GM21390 (cell line): Measurements from ENCODE around the gene GFM1.
"Not testable (repeated sequence)": the region's sequence is repeated elsewhere in the genome, so short reads cannot be mapped to it uniquely, and the experiment has no call there.

ENCODE experiments used
- ATAC-seq: cut with Tn5 transposase; IDR thresholded peaks from one replicate; pipeline ENCODE4 v1.9.1; 2021; ENCODE audit not compliant: unreplicated experiment

Gene GFM1

DNA sequence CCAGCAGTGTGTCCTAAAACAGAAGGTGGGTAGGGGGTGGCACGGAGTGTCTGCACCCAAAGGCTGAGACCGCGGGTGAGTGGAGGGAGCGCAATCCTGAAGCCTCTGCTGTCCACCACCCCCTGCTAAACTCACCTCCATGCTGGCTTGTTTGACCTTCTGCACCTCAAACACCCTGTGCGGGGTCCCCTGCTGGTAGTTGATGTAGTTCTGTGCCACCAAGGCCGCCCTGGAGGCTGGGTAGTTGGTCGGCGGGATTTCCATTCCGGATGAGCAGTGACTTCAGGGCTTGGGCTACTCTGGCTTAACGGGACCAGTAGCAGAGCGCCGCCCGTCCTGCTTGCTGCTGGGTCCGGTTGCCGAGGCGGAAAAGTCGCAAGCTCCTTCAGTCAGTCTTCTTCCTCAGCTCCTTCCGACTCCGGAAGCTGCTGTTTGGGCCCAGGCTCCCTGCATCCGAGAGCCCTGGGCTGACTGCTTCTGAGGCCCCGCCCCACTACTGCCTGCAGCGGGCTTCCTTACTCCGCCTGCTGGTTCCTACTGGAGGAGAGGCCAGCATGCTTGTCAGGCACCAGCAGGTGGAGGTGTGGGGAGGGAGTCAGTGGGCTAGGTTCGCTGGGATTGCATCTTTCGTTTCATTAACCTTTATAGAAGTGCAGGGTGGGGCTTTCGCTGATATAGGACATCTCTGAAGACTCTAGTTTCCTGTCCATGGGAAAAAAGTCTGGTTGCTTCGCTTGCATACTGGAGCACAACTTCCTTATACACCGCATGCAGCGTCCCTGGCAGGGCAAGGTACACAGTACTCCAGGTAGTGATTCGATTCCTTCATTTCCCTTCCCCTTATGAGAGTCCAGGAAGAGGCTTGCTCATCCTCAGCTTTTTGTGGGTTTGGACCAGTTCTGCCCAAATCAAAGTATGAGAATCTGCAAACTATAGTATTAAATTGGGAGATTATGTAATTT, 28.2 kb downstream of the GFM1 start, which contains the start of gene LXN:
TSS of gene LXN (minus strand) at position 434 of the 962 bp plus-strand sequence. CDS start at position 264, 170 bp downstream.
- ATAC-seq = peak; percentile 100

DNA sequence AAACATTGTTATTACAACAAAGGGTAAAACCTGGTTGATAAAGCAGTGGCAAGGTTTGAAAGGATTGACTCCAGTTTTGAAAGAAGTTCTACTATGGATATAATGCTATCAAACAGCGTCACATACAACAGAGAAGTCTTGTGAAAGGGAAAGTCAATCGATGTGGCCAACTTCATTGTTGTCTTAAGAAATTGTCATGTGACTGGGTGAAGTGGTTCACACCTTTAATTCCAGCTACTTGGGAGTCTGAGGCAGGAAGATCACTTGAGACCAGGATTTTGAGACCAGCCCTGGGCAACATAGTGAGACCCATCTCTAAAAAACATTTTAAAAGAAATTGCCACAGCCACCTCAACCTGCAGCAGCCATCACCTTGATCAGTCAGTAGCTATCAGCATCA, 34.4 kb downstream of the GFM1 start:
- ATAC-seq = no peak

DNA sequence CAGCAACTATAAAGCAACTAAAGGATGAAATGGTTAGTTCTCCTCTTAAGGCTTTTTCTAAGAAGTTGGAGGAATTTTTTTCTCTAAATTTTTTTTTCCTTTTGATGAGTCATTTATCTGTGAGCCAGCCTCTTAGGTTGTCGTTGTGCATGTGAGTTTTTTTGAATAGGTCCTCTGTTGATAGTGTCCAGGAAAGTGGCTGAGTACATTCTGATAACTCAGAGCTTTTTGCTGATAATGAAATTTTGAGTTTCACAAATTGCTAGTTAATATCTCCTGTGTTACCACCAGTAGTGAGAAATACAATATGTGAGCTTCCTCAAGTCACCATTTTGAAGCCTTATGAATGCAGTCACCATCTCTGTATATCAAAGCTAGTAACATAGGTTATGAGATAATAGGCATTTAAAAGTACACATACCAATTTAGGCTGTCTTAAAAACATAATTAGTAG, 35.2 kb downstream of the GFM1 start:
- ATAC-seq = no peak

DNA sequence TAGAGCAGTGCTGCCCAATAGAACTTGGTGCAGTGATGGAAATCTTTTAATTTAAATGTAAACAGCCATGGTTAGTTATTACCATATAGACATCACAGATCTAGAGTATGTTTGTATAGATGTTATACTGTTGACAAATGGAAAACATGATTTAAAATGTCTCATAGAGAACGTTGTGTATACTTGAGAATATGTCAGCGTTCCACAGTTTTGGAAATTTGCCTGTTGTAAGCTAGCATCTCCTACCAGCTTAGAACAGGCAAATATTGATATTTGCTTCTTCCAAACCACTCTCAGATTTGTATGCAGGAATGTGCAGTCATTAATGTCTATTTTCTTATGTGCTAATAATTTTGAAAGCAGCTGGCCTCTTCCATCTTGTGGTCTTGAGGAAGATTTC, 36.5 kb downstream of the GFM1 start:
- no peak for ATAC-seq

DNA sequence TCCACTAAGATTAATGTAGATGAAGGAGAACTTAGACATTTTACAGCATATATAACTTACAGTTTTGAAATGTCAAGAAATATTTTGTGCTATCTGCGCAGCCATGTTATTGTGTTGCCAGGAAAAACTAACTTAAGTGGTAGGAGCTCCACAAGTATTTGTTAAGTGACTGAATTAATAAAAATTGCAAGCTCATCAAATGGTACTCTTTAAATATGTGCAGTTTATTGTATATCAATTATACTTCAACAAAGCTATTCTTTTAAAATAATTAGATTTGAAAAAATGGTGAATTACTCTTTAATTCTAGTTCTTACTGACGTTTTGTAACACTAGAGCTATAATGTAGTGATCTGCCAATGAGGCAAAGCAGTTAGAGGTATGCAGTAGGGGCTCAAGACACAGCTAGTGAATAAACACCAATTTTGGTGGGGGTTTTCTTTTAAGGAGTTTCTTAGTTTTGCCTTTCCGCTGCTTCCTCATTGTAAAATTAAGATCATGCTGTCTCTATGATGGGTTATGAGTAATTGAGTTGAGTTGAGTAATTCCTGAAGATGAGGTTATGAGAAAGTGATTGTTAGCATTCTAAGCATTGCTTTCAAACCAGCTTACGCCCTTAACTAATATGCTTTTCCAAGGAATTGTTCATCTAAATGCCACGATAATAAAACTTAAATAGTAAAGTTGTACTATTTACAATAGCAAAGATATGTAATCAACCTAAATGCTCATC, 39.1 kb downstream of the GFM1 start:
- ATAC-seq = no peak

DNA sequence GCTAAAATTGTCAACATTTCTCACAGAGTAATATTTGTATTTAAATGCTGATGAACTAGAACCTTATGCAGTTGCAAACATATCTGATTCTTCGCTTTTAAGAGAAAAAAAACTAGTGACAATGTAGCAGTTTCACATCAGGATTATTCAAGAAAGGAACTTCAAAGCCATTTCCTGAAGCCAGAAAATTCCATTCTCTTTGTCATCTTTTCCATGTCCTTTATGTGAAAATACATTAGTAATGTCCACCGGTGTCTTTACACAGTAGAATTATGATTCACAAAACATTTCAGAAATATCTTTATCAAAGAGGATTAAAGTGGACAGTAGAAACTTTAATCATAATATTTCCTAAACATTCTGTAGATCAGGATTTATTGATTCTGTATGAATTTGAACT, 40.8 kb downstream of the GFM1 start:
- ATAC-seq = no peak

DNA sequence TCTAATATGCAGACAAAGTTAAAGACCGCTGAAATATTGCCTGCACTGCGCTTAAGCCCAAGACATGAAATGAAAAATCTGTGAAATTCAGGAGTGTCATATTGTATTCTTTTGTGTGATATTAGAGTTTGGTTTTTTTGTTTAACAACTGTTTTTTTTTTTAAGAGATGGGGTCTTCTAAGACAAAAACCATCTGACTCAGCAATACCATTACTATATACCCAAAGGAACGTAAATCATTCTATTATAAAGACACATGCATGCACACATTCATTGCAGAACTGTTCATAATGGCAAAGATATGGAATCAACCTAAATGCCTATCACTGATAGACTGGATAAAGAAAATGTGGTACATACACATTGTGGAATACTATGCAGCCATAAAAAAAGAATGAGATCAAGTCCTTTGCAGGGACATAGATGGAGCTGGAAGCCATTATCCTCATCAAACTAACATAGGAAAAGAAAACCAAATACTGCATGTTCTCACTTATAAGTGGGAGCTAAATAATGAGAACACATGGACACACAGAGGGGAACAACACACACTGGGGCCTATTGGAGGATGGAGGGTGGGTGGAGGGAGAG, 49.6 kb downstream of the GFM1 start:
- ATAC-seq = not testable (repeated sequence)

DNA sequence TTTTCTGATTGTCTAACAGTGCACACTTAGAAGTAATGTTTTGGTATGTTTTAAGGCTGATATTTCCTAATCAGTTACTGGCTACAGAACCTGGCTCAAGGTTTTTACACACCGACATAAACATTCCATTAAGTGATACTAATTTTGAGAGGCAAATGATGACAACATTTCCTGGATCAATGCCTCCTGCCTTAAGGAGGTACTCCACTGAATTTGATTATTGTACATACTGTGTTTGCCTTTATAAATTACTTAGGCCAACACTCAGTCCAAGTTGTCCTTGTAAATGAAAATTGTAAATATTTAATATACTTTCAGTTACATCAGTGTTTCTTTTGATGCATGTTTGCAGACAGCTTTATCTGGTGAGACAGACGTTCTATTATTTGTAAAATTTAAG, 52.3 kb downstream of the GFM1 start:
- no peak for ATAC-seq

DNA sequence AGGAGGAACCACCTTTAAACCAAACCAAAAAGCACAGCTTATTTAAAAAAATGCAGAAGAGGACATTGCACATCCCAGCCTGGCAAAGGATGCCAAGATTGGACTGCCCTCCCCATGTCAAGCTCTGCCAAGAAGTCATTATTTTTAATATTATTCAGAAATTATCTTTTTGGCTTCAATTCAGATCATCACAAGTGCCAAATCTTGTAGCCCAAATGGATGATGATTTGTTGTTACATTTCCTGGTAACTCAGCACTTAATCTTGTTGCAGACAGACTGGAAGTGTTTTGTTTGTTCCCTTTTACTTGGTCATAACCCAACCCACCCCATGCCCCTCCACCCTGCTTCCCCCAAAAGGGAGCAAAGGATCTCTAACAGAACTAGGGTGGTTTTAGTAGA, 56.2 kb downstream of the GFM1 start:
- no peak for ATAC-seq

DNA sequence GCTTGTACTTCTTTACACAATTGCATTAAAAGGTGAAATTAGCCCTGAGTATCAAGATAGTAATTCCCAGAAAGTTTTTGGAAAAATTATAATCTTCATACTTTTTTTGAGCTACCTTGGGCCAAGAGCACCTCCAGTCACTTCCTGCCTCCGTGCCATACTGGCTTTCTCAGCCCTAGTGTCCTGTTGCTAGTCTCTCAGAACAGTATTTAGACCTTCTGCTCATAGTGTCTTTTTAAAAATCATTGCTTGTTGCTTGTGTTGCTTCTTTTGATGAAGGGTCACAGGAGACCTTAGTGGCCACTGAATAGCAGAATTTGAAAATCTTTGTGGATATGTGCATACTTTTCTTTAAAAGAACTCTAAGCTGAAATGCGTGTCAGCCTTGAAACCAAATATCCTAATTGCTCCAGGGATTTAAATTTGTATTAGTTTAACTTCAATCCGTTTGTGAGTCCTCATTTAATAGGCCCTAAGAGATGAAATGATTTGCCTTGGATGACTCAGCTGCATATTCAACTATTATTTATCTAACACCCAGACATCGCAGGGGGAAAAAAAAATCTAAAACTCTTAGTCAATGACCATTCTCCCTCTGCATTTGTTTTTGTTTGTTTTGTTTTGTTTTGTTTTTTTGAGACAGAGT, 57.2 kb downstream of the GFM1 start:
- ATAC-seq = no peak

DNA sequence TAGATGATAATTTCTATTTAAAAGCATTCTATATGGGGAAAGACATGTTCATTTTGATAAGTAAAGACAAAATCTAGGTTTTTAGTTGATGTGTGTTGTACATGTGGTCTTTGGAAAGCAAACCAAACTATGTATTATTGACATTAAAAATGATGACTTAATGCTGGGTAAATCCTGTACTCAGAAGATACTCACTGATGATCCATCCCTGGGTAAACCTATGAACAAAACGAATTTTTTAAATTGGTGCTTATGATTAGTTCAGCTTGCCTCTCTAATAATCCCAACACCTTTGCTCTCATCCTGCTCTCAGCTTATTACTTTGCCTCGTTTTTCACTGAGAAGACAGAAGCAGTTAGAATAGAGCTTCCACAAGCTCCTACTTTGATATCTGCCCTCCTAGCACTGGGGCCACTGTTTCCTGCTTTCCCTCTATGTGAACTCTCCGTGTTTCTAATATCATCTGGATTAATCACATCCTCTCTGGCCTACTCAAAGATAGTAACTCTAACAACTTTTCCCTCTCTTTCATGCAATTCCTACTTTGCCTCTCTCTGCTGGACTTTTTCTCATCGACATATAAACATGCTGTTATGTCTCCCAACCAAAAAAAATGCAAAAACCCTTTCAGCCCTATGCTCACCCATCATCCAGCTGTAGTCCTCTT, 58.6 kb downstream of the GFM1 start:
- no peak for ATAC-seq

DNA sequence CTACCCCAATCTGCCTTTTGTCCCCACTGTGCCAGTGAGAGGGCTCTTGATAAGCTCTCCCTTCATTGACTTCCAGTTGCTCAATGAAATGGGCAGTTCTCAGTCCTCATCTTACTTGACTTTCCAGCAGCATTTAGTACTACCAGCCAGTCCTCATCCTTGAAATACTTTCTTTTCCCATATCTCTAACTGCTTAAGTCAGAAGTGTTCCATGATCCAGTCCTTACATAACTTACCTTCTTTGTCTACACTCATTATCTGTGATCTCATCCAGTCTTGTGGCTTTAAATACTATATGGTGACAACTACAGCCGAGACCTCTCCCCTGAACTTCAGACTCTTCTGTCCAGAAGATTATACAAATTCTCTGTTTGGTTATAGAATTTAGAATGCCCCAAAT, 59.2 kb downstream of the GFM1 start:
- ATAC-seq = no peak

DNA sequence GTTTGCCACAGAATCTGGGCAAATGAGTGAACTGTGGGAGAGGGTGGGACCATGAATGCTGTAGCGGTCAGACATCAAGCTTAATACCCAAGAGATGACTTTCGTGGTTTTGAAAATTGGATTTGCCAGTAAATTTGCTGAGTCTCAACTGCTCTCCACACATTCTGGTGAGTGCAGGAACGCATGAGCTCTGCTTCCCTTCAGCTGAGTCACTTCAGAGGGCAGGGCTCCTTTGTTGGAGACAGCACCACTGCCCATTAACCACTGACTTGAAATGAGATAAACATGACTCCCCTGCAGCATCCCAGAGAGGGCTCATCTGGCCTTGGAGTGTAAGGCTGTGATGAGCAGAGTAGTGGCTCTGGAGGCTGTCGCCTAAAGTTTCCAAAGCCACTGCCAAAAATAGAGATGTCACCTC, 65.3 kb downstream of the GFM1 start:
- no peak for ATAC-seq

DNA sequence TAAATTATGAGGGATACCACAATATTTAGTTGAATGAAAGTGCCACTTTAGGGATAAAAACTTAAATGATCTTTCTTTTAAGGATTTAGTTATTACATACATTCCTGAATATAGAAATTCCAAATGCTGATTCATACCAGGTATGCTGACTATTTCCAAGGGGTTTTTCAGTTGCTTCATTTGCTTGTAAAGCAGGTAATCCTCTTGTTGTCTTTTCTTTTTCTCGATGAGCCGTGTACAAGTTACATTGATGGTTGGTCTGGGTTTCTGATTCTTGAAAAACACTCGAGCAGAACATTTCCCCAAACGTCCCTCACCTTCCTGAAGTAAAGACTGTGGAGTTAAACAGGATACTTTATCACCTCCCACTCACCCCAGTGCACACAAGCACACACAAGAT, 66.3 kb downstream of the GFM1 start:
- no peak for ATAC-seq

DNA sequence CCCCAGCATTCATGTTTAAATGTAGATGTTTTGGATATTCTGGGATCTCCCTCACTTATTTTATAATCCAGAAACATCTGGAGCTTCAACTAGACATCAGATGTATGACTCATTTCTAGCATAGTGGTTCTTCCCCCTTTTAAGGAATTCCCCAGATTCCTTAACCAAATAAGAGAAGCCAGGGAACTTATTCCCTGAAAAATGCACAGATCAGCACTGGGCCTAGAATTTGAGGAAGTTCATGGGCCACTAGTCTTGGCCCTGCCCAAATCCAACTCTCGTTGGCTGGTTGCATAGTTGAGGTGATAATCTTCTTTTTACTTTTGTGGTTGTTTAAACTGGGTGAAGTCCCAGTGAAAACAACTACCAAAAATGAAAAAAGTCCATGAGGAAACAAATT, 67.6 kb downstream of the GFM1 start:
- no peak for ATAC-seq

DNA sequence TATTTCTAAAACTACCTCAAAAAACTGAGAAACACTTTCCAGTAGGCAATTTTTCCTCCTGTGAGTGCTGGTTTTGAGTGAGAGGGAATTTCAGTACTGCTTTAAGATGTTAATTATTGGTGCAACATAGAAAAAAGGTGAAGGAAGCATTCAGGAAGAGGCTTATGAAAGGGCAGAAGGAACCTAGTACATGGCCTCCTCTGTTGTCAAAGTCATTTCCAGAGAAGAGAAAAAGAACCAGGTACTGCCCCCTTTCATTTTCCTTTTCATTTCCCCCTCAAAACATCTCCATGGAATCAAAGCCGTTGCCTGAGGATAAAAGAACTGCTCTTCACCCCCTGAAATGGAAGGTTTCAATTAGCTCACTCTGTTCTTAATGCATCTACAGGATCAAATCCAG, 68.1 kb downstream of the GFM1 start:
- ATAC-seq = no peak

DNA sequence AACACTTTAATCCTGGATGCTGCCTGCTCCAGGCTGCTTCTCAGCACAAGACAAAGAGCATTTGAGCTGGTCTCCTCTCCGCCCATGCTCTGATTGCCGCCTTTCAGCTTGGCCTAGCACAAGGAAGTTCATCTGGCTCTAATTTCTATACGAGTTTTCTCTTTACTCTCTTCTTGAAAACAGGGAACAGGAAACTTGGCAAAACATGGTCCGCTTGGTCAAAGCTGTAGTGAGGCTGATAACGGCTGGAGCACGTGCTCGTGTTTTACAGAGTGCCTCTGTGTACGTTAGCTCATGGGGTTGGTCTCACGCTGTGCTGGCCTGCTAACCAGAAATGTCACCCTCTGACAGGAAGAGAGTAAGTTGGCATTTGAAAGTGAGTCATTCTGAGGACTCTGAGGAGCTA, 68.8 kb downstream of the GFM1 start:
- ATAC-seq = no peak

DNA sequence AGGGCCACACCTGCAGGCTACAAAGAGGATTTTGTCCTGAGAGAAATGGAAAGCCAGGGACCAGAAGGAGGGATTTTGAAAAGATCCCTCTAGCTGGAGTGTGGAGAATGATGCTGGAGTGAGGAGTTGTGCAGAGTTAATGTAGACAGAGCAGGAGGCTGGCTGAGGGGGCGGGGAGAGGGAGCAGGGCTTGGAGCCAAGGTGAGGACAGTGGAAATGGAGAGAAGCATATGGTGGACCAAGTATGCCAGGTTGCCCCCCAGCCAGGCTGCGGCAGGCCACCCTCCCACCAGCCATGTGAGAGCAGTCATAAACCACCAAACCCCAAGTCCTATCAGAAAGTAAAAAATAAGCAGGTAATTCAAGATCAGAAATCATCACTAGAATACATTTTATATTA, 73.2 kb downstream of the GFM1 start:
- ATAC-seq = no peak

DNA sequence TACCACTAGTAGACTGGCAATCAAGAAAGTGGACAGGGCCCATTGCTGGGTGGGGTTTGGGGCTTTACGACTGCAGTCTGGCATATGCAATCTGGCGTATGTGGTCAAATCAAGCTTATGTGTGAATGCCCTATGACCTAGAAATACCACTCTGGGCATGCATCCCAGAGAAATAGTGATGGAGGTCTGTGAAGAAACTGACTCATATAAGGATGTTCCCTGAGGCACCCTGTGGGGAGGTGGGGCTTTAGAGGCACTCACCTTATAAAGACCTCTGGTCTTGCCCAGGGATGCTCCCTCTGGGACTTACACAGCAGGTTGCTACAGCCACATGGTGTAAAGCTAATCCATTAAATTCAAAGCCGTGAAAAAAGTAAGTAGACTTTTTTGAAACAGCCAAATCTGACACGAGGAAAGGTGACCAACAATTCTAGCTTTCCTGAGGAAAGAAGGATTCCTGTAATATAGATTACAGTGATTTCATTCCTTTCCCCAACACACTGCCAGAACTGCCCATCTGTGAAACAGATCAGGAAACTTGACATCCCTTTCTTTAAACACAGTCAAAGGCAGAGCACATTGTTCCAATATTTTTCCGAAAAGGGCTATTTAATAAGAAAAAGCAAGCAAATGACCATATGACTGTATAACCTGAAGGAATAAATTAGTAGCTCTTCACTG, 74.3 kb downstream of the GFM1 start:
- no peak for ATAC-seq

DNA sequence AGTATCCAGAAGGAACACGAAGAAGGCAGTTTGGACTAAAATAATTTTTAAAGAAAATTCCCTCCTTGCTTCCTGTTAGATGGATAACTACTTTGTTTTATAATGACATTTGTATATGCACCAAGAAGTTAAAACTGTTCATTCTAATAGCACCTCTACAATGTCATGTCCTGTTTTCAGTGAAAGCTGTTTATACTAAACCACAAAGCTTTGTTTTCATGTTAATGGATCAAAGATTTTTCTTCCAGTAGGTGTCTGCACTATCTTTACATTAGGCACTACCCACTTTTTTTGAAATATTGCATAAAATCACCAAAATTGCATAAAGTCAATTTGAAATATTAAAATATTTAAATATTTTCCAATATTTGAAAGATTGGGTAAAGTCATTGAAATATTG, 77.8 kb downstream of the GFM1 start:
- ATAC-seq = no peak
